Parathyroid adenoma (tissue), 2 donors: ENCODE data around the gene FOXO3.

Experiments used
- H2AFZ ChIP-seq: fragments of 300-600 bp; sonication (generic); one replicate; pipeline ENCODE4 v1.7.0; 2017; ENCODE audit warnings: antibody characterized with exemption, mild to moderate bottlenecking
- H3K27ac ChIP-seq: fragments of 300-600 bp; sonication (generic); one replicate; pipeline ENCODE4 v1.7.0; 2017
- H3K27me3 ChIP-seq: fragments of 300-600 bp; sonication (generic); one replicate; pipeline ENCODE4 v1.7.0; 2017; ENCODE audit warnings: low read length; ENCODE audit not compliant: control insufficient read depth, insufficient read depth
- H3K36me3 ChIP-seq: fragments of 300-600 bp; sonication (generic); one replicate; pipeline ENCODE4 v1.7.0; 2017; ENCODE audit warnings: low read length; ENCODE audit not compliant: control insufficient read depth, insufficient read depth
- H3K4me1 ChIP-seq: fragments of 300-600 bp; sonication (generic); one replicate; pipeline ENCODE4 v1.7.0; 2017; ENCODE audit warnings: control low read depth
- H3K4me2 ChIP-seq: fragments of 300-600 bp; sonication (generic); one replicate; pipeline ENCODE4 v1.7.0; 2017; ENCODE audit warnings: low read length
- H3K4me3 ChIP-seq: fragments of 300-600 bp; sonication (generic); one replicate; pipeline ENCODE4 v1.7.0; 2017; ENCODE audit warnings: low read depth, low read length
- H3K79me2 ChIP-seq: fragments of 300-600 bp; sonication (generic); one replicate; pipeline ENCODE4 v1.7.0; 2017; ENCODE audit warnings: control low read depth
- H3K9ac ChIP-seq: fragments of 300-600 bp; sonication (generic); one replicate; pipeline ENCODE4 v1.7.0; 2017; ENCODE audit warnings: mild to moderate bottlenecking
- H3K9me3 ChIP-seq: fragments of 300-600 bp; sonication (generic); one replicate; pipeline ENCODE4 v1.7.0; 2017; ENCODE audit warnings: low read length; ENCODE audit not compliant: control insufficient read depth
- CTCF ChIP-seq: fragments of 300-600 bp; sonication (generic); IDR thresholded peaks from one replicate; pipeline ENCODE4 v1.7.0; 2017; ENCODE audit warnings: antibody characterized with exemption, mild to moderate bottlenecking
- donor health status: primary hyperparathyroidism.

Gene FOXO3

GRCh38 chr6:108667993-108668392, 107.3 kb downstream of the FOXO3 start:
- Histone ChIP-seq H3K9me3 (no peaks in the 10 kb centered on the region), H3K4me2 (no peak overlapping the region), H3K4me3 (no peak overlapping the region), H3K9ac (no peak overlapping the region), H2AFZ (no peak overlapping the region), H3K36me3 (no peaks in the 10 kb centered on the region), H3K79me2 (peaks cover 63% of the 10 kb centered on the region), H3K27ac (no peak overlapping the region), H3K27me3 (no peaks in the 10 kb centered on the region), H3K4me1 (peaks cover 9% of the 10 kb centered on the region)
- TF ChIP-seq CTCF, result no peak

- TF ChIP-seq CTCF, result no peak
- H2AFZ ChIP-seq, result no peak overlapping the region
- peaks cover 63% of the 10 kb centered on the region for H3K79me2 ChIP-seq
- H3K27me3 ChIP-seq, result no peaks in the 10 kb centered on the region
- H3K4me3 ChIP-seq, result no peak overlapping the region
- H3K9me3 ChIP-seq, result no peaks in the 10 kb centered on the region
- H3K27ac ChIP-seq, result no peak overlapping the region
- peaks cover 9% of the 10 kb centered on the region for H3K4me1 ChIP-seq
- no peak overlapping the region for H3K4me2 ChIP-seq
- H3K36me3 ChIP-seq, result no peaks in the 10 kb centered on the region
- no peak overlapping the region for H3K9ac ChIP-seq
Measured at GRCh38 chr6:108669673-108670072, 109.0 kb downstream of the FOXO3 start.

GRCh38 chr6:108671175-108671574, 110.5 kb downstream of the FOXO3 start:
- Histone ChIP-seq H3K27ac (no peak overlapping the region), H3K4me1 (peaks cover 15% of the 10 kb centered on the region)

GRCh38 chr6:108671790-108672189, 111.1 kb downstream of the FOXO3 start:
- TF ChIP-seq CTCF, result no peak
- Histone ChIP-seq H2AFZ (no peak overlapping the region), H3K4me1 (peaks cover 18% of the 10 kb centered on the region), H3K27me3 (no peaks in the 10 kb centered on the region), H3K27ac (no peak overlapping the region), H3K4me3 (no peak overlapping the region), H3K9me3 (no peaks in the 10 kb centered on the region), H3K36me3 (no peaks in the 10 kb centered on the region), H3K79me2 (peaks cover 43% of the 10 kb centered on the region), H3K4me2 (no peak overlapping the region), H3K9ac (no peak overlapping the region)

More at GRCh38 chr6:108671175-108671574, 110.5 kb downstream of the FOXO3 start:
- TF ChIP-seq CTCF, result no peak
- Histone ChIP-seq H3K27me3 (no peaks in the 10 kb centered on the region), H3K36me3 (no peaks in the 10 kb centered on the region), H3K79me2 (peaks cover 48% of the 10 kb centered on the region), H3K4me3 (no peak overlapping the region), H2AFZ (no peak overlapping the region), H3K9ac (no peak overlapping the region), H3K4me2 (no peak overlapping the region), H3K9me3 (no peaks in the 10 kb centered on the region)

- Histone ChIP-seq H3K9me3 (no peaks in the 10 kb centered on the region), H2AFZ (no peak overlapping the region), H3K4me2 (no peak overlapping the region), H3K36me3 (no peaks in the 10 kb centered on the region), H3K27me3 (no peaks in the 10 kb centered on the region), H3K27ac (no peak overlapping the region), H3K79me2 (peaks cover 40% of the 10 kb centered on the region), H3K4me3 (no peak overlapping the region), H3K4me1 (peaks cover 21% of the 10 kb centered on the region), H3K9ac (no peak overlapping the region)
- no peak for TF ChIP-seq CTCF
Measured at GRCh38 chr6:108672641-108673040, 111.9 kb downstream of the FOXO3 start.
